ENCODE measurements around the gene MAN2A2.

DNA sequence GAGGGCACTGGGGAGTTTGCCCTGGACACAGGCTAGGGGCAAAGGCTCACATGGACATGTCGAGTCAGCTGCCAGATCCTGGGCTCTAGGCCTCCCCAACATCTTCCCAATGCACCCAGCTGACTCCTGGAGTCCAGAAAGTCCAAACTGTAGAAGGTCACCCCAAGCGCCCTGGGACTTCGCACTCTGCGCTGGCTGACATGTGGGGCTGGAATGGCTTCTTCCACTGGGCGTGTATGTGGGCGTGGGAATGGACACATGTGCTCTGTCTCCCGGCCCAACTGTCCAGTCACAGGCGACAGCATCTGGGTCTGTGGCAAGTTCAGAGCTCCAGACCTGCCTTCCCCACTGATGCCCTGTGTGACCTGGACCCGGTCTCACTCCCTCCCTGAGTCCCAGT, 48.0 kb upstream of the MAN2A2 start:
- TF ChIP-seq GATA3 (IDR thresholded peaks at IDR 0.05; ENCODE audit: low read depth, low read length) (no peak), GATA2 (IDR thresholded peaks at IDR 0.05; ENCODE audit: low read depth, low read length) (no peak)

All from SH-SY5Y (cell line).